ENCODE measurements around the gene HMG20A. TPM values are rescaled to one million over a fixed set of nuclear protein-coding genes. Genes with fewer than 3 reads are reported as not detected.

The HMG20A gene
- total RNA-seq, 2 donors from 2014 or later: 49.8 to 58.2 TPM

DNA sequence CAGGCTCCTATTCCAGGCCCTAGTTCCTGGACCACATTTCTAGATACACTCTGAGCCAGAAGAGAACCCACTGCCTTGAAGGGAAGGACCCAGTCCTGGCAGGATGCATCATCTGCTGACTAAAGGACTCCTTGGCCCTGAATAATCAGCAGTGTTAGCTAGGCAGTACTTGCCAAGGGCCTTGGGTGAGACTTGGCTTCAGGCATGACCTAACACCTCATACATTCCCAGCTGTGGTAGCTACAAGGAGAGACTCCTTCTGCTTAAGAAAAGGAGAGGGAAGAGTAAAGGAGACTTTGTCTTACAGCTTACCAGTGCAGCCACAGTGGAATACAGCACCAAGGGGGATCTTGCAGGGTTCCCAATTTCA is 27.2 kb upstream of the HMG20A start:
- Histone ChIP-seq H3K4me3 (ENCODE audit: low read length) (no peak overlapping the region), H3K4me1 (ENCODE audit: control insufficient read depth, insufficient read depth, low read length) (no peaks in the 10 kb centered on the region), H3K36me3 (ENCODE audit: control insufficient read depth, insufficient read depth, low read length) (no peaks in the 10 kb centered on the region), H3K27ac (ENCODE audit: low read depth, low read length) (no peak overlapping the region), H3K27me3 (ENCODE audit: control insufficient read depth, insufficient read depth, low read length, poor library complexity, severe bottlenecking) (no peaks in the 10 kb centered on the region), H3K9me3 (ENCODE audit: control insufficient read depth, low read length) (peaks cover 20% of the 10 kb centered on the region), H3K9ac (ENCODE audit: extremely low read depth, low read length, poor library complexity, severe bottlenecking) (no peak overlapping the region)
- H3K4me3 Mint-ChIP-seq: no peak overlapping the region
- no peaks in the 10 kb centered on the region for H3K27me3 Mint-ChIP-seq (ENCODE audit: insufficient read depth)
- H3K4me1 Mint-ChIP-seq: no peaks in the 10 kb centered on the region
- peaks cover 2% of the 10 kb centered on the region for H3K36me3 Mint-ChIP-seq (ENCODE audit: low read depth)
- H3K27ac Mint-ChIP-seq: no peak overlapping the region
- TF ChIP-seq, protein P1, sequence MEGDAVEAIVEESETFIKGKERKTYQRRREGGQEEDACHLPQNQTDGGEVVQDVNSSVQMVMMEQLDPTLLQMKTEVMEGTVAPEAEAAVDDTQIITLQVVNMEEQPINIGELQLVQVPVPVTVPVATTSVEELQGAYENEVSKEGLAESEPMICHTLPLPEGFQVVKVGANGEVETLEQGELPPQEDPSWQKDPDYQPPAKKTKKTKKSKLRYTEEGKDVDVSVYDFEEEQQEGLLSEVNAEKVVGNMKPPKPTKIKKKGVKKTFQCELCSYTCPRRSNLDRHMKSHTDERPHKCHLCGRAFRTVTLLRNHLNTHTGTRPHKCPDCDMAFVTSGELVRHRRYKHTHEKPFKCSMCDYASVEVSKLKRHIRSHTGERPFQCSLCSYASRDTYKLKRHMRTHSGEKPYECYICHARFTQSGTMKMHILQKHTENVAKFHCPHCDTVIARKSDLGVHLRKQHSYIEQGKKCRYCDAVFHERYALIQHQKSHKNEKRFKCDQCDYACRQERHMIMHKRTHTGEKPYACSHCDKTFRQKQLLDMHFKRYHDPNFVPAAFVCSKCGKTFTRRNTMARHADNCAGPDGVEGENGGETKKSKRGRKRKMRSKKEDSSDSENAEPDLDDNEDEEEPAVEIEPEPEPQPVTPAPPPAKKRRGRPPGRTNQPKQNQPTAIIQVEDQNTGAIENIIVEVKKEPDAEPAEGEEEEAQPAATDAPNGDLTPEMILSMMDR (conservative IDR thresholded peaks at IDR 0.05): no peak
- peaks cover 13% of the 10 kb centered on the region for H3K9me3 Mint-ChIP-seq
- DNase-seq: no peak

DNA sequence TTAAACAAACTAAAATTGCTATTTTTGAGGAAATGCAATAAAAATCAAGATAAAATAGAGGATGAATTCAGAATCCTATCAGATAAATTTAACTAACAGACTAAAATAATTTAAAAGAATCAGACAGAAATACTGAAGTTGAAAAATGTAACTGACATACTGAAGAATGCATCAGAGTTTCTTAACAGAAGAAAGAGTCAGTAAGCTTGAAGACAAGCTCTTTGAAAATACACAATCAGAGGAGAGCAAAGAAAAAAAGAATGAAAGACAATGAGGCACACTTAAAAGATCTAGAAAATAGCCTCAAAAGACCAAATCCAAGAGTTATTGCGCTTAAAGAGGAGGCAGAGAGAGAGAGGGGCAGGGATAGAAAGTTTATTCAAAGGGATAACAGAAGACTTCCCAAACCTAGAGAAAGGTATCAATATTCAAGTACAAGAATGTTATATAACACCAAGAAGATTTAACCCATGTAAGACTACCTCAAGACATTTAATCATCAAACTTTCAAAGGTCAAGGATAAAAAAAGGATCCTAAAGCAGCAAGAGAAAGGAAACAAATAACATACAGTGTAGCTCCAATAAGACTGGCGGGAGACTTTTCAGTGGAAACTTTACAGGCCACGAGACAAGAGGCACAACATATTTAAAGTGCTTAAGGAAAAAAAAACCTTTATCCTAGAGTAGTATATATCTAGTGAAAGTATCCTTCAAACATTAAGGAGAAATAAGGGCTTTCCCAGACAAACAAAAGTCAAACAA is 25.5 kb upstream of the HMG20A start:
- Mint-ChIP-seq H3K4me3 (no peak overlapping the region), H3K9me3 (peaks cover 29% of the 10 kb centered on the region), H3K4me1 (no peaks in the 10 kb centered on the region), H3K27ac (no peak overlapping the region), H3K36me3 (ENCODE audit: low read depth) (peaks cover 7% of the 10 kb centered on the region), H3K27me3 (ENCODE audit: insufficient read depth) (no peaks in the 10 kb centered on the region)
- TF ChIP-seq, protein P1 (conservative IDR thresholded peaks at IDR 0.05): no peak
- no peak for DNase-seq
- Histone ChIP-seq H3K4me3 (ENCODE audit: low read length) (no peak overlapping the region), H3K36me3 (ENCODE audit: control insufficient read depth, insufficient read depth, low read length) (no peaks in the 10 kb centered on the region), H3K27me3 (ENCODE audit: control insufficient read depth, insufficient read depth, low read length, poor library complexity, severe bottlenecking) (no peaks in the 10 kb centered on the region), H3K9me3 (ENCODE audit: control insufficient read depth, low read length) (peaks cover 37% of the 10 kb centered on the region), H3K9ac (ENCODE audit: extremely low read depth, low read length, poor library complexity, severe bottlenecking) (no peak overlapping the region), H3K4me1 (ENCODE audit: control insufficient read depth, insufficient read depth, low read length) (no peaks in the 10 kb centered on the region), H3K27ac (ENCODE audit: low read depth, low read length) (no peak overlapping the region)
- WGBS, 2 experiments (ENCODE audit: insufficient coverage in 1 of 2, insufficient read length in 1 of 2): 88 to 100% methylated on average over 1 to 2 of the region's 3 CpGs

DNA sequence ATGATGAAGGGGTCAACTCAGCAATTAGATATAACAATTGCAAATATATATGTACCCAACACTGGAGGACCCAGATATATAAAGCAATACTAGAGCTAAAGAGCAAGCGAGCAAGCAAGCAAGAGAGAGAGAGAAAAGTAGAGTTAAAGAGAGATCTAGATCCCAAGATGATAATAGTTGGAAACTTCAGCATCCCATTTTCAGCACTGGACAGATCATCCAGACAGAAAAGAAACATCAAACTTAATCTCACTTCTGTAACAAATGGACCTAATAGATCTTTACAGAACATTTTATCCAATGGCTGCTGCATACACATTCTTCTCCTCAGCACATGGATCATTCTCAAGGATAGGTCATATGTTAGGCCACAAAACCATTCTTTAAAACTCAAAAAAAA is 24.0 kb upstream of the HMG20A start:
- Histone ChIP-seq H3K9ac (ENCODE audit: extremely low read depth, low read length, poor library complexity, severe bottlenecking) (no peak overlapping the region), H3K4me3 (ENCODE audit: low read length) (no peak overlapping the region), H3K27ac (ENCODE audit: low read depth, low read length) (no peak overlapping the region), H3K36me3 (ENCODE audit: control insufficient read depth, insufficient read depth, low read length) (no peaks in the 10 kb centered on the region), H3K4me1 (ENCODE audit: control insufficient read depth, insufficient read depth, low read length) (no peaks in the 10 kb centered on the region), H3K27me3 (ENCODE audit: control insufficient read depth, insufficient read depth, low read length, poor library complexity, severe bottlenecking) (no peaks in the 10 kb centered on the region), H3K9me3 (ENCODE audit: control insufficient read depth, low read length) (peaks cover 43% of the 10 kb centered on the region)
- no CpG with 5 or more reads among the region's 1 CpG for WGBS, 2 experiments (ENCODE audit: insufficient coverage in 1 of 2, insufficient read length in 1 of 2)
- TF ChIP-seq, protein P1 (conservative IDR thresholded peaks at IDR 0.05): no peak
- H3K4me1 Mint-ChIP-seq: no peaks in the 10 kb centered on the region
- no peaks in the 10 kb centered on the region for H3K27me3 Mint-ChIP-seq (ENCODE audit: insufficient read depth)
- peaks cover 33% of the 10 kb centered on the region for H3K9me3 Mint-ChIP-seq
- no peak overlapping the region for H3K4me3 Mint-ChIP-seq
- peaks cover 7% of the 10 kb centered on the region for H3K36me3 Mint-ChIP-seq (ENCODE audit: low read depth)
- H3K27ac Mint-ChIP-seq: no peak overlapping the region
- no peak for DNase-seq
